Panc1 (cell line): Measurements from ENCODE around the gene PCBP2. TPM values are rescaled to one million over a fixed set of nuclear protein-coding genes. Genes with fewer than 3 reads are reported as not detected.

Experiments used
- ATAC-seq: fragments of 200-7000 bp; cut with Tn5 transposase; 2 replicates; pipeline ENCODE4 v1.9.1; 2020; ENCODE audit warnings: mild to moderate bottlenecking, moderate library complexity
- BruUV-seq: library from RNA; stranded (reverse); fragments of 400-500 nt; replicated peaks from 2 replicates; lab custom pipeline; 2021; lab: Mats Ljungman, UMichigan
- CTCF ChIA-PET: fragments of 300-600 bp; sonication (Branson Sonifier 250); formaldehyde crosslinking; loops from one replicate; lab custom pipeline; 2022; ENCODE audit warnings: antibody characterized with exemption; lab: Charles Lee
- POLR2A ChIA-PET: fragments of 300-600 bp; sonication (Branson Sonifier 250); formaldehyde crosslinking; loops from one replicate; lab custom pipeline; 2022; ENCODE audit warnings: antibody characterized with exemption; lab: Charles Lee
- DNase-seq: peaks from one replicate; pipeline ENCODE4 v3.0.0-alpha.2; 2010; ENCODE audit warnings: low read depth, low spot score
- H3K27ac ChIP-seq: 2 replicates; pipeline ENCODE4 v1.5.1; 2011; ENCODE audit warnings: mild to moderate bottlenecking, low read length, inconsistent platforms
- H3K27me3 ChIP-seq: fragments of 200-500 bp; sonication (Bioruptor generic); 2 replicates; pipeline ENCODE4 v1.6.0; 2014; ENCODE audit warnings: low read length, inconsistent platforms; ENCODE audit not compliant: control insufficient read depth, insufficient read depth
- H3K36me3 ChIP-seq: fragments of 200-500 bp; sonication (Bioruptor generic); 2 replicates; pipeline ENCODE4 v1.5.1; 2014; ENCODE audit warnings: inconsistent platforms, mild to moderate bottlenecking, low read length, moderate library complexity; ENCODE audit not compliant: control insufficient read depth, insufficient read depth
- H3K4me1 ChIP-seq: 2 replicates; pipeline ENCODE4 v1.5.1; 2011; ENCODE audit warnings: inconsistent platforms, mild to moderate bottlenecking, low read length, moderate library complexity; ENCODE audit not compliant: control insufficient read depth, insufficient read depth
- H3K4me3 ChIP-seq, 2 experiments: 2 replicates each; pipeline ENCODE4 v1.5.1; 2011 to 2012; ENCODE audit warnings: low read depth in 2 of 2, low read length in 2 of 2, mild to moderate bottlenecking in 2 of 2, inconsistent platforms in 1 of 2, moderate library complexity in 1 of 2
- H3K9me3 ChIP-seq: fragments of 200-500 bp; sonication (Bioruptor generic); 2 replicates; pipeline ENCODE4 v1.5.1; 2014; ENCODE audit warnings: low read depth, mild to moderate bottlenecking, inconsistent platforms, low read length, moderate library complexity; ENCODE audit not compliant: control insufficient read depth, insufficient read depth
- CTCF ChIP-seq: fragments of 450-650 bp; IDR thresholded peaks from 2 replicates; pipeline ENCODE4 v1.5.1; 2017; ENCODE audit warnings: mild to moderate bottlenecking
- POLR2AphosphoS5 ChIP-seq: IDR thresholded peaks from 2 replicates; pipeline ENCODE4 v1.6.1; 2012; ENCODE audit warnings: mild to moderate bottlenecking, low read depth, low read length, moderate library complexity
- REST ChIP-seq, 2 experiments: IDR thresholded peaks; 2 replicates each; pipeline ENCODE4 v1.6.1; 2011 to 2012; ENCODE audit warnings: low read depth in 2 of 2, control low read depth in 1 of 2, low read length in 1 of 2, mild to moderate bottlenecking in 1 of 2, moderate library complexity in 1 of 2; ENCODE audit not compliant: insufficient read depth in 1 of 2
- SIN3A ChIP-seq: IDR thresholded peaks from 2 replicates; pipeline ENCODE4 v1.6.1; 2012; ENCODE audit warnings: low read depth, mild to moderate bottlenecking, low read length, moderate library complexity, borderline replicate concordance; ENCODE audit not compliant: insufficient read depth
- TCF7L2 ChIP-seq: IDR thresholded peaks from 2 replicates; pipeline ENCODE4 v1.6.1; 2011; ENCODE audit warnings: mild to moderate bottlenecking, low read depth, low read length, inconsistent platforms
- in situ Hi-C: cut with HindIII; loops from 2 replicates; pipeline ENCODE4 v1.10.0; 2016; ENCODE audit warnings: low sequenced_read_pairs, low pct_unique_long_range_greater_than_20kb
- intact Hi-C: fragments of 100-400 bp; cut with micrococcal nuclease; formaldehyde crosslinking; loops from one replicate; pipeline ENCODE4 v1.10.0; 2022; ENCODE audit not compliant: unreplicated experiment
- total RNA-seq: library from RNA; stranded (reverse); gene quantifications from one replicate; pipeline ENCODE4 v1.2.1, GENCODE V29; 2021; ENCODE audit not compliant: unreplicated experiment

The PCBP2 gene
- total RNA-seq, 1 experiment from 2014 or later: 836 TPM

- POLR2A ChIA-PET: no interaction called here
- no peak for DNase-seq
These were observed 34.2 kb downstream of the PCBP2 start for GRCh38 chr12:53485955-53486735.

More at GRCh38 chr12:53485955-53486735, 34.2 kb downstream of the PCBP2 start:
- no peak for ATAC-seq
- Histone ChIP-seq H3K36me3 (peaks cover 4% of the 10 kb centered on the region; the same call in 1 of the 2 replicates), H3K27ac (no peak overlapping the region), H3K9me3 (no peaks in the 10 kb centered on the region), H3K27me3 (no peaks in the 10 kb centered on the region), H3K4me1 (peaks cover 2% of the 10 kb centered on the region; the same call in 1 of the 2 replicates), H3K4me3 (no peak overlapping the region)
- TF ChIP-seq SIN3A: no peak
- no peak; the same call in 1 of the 2 replicates for TF ChIP-seq POLR2AphosphoS5
- TF ChIP-seq REST (IDR thresholded peaks at IDR 0.05; ENCODE audit: insufficient read depth in 1 of 2, low read depth in 2 of 2, low read length in 1 of 2): no peak
- TF ChIP-seq CTCF: no peak
- TF ChIP-seq TCF7L2: no peak
- in situ Hi-C loops (no loop called here), intact Hi-C loops (no loop called here)
- no TSS peak for BruUV-seq
- CTCF ChIA-PET: no interaction called here
